GM19023 (cell line): ENCODE results near the gene RRP7A.
A peak's percentile ranks its signal among the peaks of the same experiment; 100 is the strongest.
"Not testable (repeated sequence)": the region's sequence is repeated elsewhere in the genome, so short reads cannot be mapped to it uniquely, and the experiment has no call there.

ENCODE experiments used
- ATAC-seq: cut with Tn5 transposase; IDR thresholded peaks from one replicate; pipeline ENCODE4 v1.9.1; 2021; ENCODE audit warnings: mild to moderate bottlenecking, moderate library complexity; ENCODE audit not compliant: unreplicated experiment

Gene RRP7A, protein sequence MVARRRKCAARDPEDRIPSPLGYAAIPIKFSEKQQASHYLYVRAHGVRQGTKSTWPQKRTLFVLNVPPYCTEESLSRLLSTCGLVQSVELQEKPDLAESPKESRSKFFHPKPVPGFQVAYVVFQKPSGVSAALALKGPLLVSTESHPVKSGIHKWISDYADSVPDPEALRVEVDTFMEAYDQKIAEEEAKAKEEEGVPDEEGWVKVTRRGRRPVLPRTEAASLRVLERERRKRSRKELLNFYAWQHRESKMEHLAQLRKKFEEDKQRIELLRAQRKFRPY

DNA sequence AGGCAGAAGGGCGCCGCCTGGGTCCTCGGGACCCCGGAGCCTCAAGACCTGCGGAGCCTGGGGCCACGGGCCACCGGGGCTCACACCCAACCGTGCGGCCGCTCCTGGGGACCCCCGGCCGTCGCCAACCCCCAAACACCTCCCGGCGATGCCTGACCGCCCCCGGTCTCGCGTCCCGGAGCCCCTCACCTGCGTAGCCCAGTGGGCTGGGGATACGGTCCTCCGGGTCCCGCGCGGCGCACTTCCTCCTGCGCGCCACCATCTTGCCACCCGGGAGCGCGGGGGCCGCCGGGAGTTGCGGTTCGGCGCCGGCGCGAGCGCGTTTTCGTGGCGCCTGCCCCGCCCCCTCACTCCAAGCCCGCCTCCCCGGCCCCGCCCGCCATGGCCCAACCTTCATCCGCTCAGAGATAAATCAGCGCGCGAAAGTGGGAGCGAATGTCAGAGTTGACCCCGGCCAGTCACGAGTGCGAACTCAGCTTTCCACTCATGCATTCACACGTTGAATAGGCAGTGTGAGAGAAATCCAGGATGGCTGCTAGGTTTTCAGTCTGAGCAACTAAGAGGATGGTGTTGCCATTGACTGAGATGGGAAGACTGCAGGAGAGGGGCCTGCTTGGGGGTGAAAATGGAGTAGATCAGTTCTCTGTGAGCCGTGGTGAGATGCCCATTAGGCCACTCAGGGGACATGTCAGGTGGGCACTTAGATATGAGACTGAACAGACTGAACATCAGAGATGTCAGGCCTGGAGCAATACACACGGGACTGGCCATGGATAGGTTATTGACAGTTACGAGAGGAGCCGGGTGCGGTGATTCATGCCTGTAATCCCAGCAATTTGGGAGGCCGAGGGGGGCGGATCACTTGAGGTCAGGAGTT is at the start of gene RRP7A:
Gene RRP7A, minus strand, starts transcription at position 272 of the 877 bp plus-strand sequence. Its CDS starts 10 bp downstream, at position 262.
- peak; percentile 82 for ATAC-seq

DNA sequence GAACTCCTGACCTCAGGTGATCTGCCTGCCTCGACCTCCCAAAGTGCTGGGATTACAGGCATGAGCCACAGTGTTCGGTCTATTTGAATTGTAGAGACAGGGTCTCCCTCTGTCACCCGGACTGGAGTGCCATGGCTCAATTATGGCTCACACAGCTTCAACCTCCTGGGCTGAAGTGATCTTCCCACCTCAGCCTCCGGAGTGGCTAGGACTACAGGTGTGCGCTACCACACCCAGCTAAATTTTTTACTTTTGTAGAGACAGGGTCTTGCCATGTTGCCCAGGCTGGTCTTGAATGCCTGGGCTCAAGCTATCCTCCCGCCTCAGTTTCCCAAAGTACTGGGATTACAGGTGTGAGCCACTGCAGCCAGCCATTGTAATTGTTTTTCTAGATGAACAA is 48.4 kb upstream of the RRP7A start:
- ATAC-seq: not testable (repeated sequence)

DNA sequence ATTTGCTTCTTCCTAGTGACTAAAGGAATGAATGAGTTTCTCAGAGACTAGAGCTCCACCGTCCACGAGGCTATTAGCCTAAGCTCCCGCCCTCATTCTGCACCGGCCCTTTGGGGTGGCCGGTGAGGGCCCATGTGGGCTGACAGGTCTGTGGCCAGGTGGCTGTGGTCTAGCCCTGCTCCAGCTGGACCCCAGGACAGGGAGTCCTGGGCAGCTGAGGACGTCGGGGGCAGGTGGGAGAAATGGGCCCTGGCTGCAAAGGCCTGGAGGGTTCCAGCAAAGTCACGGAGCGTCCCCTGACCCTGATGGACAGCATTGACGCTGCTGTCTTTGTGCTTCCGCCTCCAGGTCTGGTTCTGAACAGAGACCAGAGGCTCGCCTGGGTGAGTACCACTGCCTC is 46.4 kb upstream of the RRP7A start:
- no peak for ATAC-seq

DNA sequence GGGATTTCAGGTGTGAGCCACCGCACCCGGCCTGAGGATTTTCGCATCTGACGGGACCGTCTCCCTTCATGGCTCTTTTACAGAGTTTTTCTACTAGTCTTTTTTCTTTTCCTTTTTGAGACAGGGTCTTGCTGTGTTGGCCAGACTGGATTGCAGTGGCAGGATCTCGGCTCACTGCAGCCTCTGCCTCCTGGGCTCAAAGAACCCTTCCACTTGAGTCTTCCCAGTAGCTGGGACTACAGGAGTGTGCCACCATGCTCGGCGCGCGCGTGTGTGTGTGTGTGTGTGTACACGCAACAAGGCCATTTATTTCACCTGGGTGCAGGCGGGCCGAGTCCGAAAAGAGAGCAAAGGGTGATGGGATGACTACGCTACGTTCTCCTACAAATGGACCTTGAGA is 45.1 kb upstream of the RRP7A start:
- no peak for ATAC-seq

DNA sequence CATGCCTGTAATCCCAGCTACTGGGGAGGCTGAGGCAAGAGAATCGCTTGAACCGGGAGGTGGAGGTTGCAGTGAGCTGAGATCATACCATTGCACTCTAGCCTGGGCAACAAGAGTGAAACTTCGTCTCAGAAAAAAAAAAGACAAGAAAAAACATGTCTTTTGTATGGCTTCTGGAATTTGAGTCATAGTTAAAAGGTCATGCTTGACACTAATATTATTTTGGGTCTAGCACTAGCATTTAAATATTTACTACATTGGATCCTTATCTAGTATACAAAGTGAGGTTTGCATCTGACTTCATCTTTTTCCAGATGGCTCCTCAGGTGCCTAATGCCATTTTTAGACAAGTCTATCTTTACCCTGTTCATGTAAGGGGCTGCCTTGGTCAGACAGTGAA is 44.3 kb upstream of the RRP7A start:
- not testable (repeated sequence) for ATAC-seq

DNA sequence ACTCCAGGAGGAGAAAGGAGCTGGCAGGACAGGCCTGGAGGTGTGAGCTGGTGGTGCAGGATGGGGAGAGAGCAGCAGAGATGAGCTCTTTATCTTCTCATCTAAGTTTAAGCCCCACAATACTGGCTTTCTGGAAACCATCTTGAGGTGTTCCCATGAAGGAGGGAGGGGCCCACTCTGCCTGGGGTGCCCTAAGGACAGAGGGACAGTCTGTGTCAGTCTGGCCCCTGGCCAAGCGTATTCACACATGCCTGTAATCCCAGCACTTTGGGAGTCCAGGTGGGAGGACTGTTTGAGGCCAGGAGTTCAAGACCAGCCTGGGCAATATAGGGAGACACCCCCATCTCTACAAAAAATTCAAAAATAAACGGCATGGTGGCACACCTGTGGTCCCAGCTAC is 43.1 kb upstream of the RRP7A start:
- no peak for ATAC-seq

DNA sequence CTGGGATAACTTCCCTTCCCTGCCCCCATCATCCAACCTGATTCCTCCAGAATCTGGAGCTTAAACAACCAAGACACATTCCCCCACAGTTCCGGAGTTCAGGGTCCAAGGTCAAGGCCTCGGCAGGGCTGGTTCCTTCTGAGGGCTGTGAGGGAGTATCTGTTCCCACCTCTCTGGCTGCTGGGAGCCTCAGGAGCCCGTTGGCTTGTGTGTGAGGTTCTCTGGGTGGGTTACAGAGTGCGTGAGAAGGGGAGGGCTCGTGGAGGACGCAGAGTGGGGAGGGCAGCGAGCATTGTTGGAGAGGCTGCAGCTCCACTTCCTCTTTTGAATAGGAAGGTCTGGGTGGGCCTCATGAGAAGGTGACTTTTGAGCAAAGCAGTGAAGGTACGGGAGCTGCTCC is 42.7 kb upstream of the RRP7A start:
- ATAC-seq: no peak

DNA sequence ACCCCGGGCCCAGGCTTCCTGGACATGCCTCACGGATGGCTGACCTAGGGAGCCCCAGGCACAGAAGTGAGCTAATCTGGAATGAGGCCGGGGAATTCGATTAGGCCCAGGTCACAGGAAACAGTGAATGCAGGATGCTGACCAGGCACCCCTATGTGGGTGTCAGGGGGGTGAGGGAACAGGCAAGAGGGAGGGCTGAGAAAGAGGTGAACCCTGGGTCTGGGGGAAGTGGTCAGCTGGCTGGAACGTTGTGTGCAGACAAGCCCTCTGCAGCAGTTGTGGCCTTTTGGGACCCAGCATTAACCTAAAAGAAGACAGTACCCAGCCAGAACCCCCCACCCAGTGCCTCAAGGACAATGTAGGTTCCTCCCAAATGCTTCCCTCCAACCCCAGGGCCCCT is 42.3 kb upstream of the RRP7A start:
- ATAC-seq: no peak

DNA sequence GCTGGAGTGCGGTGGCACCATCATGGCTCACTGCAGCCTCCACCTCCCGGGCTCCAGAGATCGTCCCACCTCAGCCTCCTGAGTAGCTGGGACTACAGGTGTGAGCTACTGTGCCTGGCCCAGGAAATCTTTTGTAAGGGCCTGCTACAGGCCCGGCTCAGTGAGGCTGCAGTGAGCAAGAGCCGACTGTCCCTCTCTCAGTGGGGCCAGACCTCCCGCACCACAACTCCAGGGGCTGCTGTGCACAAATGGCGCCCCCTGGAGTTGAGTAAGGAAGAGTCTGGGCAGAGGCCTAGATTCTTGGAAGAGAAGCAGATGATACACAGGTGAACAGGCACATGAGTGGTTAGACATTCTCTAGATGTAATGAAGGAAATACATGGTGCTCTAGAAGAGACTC is 41.2 kb upstream of the RRP7A start:
- no peak for ATAC-seq

DNA sequence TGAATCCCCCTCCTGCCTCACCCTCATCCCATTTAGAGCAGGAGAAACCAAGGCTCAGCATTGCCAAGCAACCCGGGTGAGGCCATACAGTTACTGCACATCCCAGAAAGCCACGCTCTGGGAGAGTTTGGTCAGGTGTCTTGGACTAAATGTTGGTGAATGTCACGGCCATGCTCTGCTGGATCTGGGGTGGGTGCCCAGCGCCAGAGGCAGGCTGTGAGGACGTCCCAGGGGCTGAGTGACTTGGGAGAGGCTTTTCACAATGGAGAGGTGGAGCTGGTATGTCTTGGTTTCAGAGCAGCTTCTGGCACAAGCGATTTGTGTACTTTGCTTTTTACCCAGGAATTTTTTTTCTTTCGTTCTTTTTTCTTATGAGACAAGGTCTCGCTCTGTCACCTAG is 40.8 kb upstream of the RRP7A start:
- ATAC-seq: no peak

DNA sequence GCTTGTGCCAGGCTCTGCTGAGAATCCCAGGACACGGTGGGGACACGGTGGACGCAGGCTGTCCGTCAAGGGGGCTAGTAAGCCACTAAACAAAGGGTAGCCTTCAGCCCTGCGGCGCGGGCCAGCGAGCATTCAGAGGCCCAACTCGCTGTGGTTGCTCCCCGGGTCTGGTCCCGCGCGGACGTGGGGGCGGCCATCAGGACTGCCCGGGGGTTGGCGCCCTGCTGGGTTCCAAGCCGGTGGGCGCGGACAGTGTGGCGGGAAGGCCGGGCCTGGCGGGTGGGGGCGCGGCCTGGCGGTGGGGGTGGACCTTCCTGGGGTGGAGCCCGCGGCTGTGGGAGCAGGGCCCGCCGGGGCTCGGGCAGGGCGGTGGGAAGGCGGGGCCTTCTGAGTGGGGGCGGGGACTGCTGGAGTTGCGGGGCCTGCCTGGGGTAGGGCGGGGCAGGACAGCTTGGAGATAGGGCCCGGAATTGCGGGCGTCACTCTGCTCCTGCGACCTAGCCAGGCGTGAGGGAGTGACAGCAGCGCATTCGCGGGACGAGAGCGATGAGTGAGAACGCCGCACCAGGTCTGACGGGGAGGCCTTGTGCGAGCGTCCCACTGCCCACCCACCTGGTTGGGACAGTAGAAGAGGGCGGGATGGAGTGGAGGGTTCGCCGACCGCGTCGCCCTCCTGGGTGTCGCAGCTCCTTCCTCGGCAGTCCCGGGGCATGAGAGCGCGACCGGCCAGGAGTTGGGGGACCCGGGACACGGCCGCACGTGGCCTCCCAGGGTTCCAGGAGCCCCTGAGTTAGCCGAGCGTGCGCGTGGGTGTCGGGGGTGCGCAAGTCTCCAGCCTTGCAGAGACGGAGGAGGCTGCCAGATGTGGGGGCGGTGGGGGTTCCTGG is 34.1 kb upstream of the RRP7A start, which contains the start of gene SERHL2:
Gene SERHL2, plus strand, starts transcription at position 482 of the 887 bp plus-strand sequence. Its CDS starts 65 bp downstream, at position 547.
- ATAC-seq: no peak

DNA sequence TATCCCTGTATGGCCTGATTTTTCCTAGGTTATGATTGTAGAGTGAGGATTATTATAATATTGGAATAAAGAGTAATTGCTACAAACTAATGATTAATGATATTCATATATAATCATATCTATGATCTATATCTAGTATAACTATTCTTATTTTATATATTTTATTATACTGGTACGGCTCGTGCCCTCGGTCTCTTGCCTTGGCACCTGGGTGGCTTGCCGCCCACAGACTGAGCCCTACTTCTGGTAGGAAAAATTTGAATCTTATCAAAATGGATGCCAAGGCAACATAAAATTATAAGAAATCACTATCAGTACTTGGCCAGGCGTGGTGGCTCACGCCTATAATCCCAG is 32.7 kb upstream of the RRP7A start:
- ATAC-seq: not testable (repeated sequence)

DNA sequence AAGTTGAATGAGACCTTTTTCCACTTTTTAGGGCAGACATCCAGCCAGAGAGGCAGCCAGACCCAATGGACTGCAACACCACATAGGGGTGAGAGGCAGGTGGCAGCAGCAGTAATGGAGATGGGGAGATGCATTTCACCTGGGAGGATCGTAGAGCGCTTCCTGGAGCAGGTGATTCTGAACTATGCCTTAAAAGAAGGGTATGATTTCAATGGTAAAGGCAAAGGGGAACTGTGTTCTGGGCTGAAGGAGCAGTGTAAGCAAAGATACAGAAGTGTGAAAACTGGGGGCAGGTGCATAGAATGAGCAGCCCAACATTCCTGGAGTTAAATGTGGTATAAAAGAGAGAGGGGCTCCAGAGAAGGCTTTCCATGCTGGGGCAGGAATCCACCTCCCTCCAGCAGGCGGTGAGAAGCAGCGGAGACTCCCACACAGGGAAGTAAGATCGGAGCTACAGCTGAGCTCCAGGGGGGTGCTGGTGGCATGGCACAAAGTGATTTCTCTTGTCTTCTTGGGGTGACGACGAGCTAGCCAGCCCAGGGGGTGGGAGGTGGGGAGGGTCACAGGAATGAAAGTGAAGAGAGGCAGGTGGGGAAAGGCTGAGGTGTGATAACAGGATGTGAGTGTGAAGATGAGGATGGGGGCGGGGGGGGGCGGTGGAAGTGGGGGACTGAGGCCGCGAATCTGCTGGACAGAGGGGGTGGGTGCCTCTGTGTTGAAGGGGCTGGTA is 29.9 kb upstream of the RRP7A start:
- no peak for ATAC-seq

DNA sequence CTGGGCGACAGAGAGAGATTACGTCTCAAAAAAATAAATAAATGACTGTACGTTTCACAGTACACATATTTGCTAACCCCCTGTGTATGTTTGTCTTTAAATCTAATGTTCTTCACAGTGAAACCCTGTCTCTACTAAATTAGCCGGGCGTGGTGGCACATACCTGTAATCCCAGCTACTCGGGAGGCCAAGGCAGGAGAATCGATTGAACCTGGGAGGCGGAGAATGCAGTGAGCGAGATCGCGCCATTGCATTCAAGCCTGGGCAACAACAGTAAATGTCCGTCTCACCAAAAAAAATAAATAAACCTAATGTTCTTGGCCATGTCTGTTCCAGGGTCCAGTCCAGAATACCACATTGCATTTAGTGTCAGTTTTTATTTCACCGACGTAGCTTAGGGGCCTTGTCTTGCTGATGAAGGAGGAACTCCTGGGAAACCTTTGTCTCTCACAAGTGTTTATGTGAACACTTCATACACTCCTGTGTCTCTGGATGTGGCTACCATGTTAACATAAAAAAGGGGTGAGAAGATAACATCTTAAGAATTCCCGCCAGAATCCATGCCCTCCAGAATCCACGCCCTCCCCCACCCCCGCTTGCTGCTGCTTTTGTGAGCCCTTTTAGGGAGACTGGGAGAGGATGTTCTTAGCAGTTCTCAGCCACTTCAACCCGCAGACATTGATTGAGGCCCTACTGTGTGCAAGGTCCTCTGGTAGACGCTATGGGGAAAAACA is 29.2 kb upstream of the RRP7A start:
- ATAC-seq: no peak

DNA sequence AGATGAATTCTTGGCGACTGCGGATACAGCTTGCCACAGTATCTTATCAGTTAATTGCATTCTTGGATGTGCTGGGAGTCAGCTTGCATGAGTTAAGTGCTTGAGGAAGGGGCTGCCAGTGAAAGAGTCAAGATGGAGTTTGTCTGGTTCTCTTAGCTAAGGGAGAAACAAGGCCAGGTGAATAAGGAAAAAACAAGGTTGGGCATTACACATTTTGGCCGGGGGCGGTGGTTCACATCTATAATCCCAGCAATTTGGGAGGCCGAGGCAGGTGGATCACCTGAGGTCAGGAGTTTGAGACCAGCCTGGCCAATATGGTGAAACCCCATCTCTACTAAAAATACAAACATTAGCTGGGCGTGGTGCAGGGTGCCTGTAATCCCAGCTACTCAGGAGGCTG is 28.5 kb upstream of the RRP7A start:
- ATAC-seq: not testable (repeated sequence)

DNA sequence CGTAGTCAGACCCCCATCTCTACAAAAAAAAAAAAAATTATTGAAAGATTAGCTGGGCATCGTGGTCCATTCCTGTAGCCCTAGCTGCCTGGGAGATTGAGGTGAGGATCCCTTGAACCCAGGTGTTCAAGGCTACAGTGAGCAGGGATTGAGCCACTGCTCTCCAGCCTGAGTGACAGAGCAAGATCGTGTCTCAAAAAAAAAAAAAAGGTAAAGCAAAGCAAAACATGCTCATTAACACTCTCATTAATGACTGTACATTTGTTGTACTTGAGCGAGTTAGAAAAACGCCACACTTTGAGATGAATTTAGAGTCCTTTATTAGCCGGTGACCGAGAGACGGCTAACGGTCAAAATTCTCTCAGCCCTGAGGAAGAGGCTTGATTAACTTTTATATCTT is 28.0 kb upstream of the RRP7A start:
- ATAC-seq: no peak

DNA sequence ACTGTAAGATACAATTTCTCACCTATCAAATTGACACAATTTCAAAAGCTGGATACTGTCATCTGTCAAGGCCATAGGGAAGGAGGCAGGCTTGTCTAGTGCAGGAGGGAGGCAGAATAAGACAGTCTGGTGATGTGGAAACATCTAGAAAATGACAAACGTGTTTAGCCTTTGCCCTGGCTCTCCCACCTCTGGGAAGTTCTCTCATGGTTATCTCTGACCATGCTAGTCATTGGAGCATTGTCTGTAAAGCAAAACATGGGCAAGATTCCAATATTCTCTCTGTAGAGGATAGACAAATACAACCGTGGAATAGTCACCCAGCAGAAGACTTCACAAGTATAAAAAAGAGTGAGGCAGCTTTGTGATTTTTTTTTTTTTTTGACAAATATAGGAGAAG is 25.1 kb upstream of the RRP7A start:
- ATAC-seq: no peak

DNA sequence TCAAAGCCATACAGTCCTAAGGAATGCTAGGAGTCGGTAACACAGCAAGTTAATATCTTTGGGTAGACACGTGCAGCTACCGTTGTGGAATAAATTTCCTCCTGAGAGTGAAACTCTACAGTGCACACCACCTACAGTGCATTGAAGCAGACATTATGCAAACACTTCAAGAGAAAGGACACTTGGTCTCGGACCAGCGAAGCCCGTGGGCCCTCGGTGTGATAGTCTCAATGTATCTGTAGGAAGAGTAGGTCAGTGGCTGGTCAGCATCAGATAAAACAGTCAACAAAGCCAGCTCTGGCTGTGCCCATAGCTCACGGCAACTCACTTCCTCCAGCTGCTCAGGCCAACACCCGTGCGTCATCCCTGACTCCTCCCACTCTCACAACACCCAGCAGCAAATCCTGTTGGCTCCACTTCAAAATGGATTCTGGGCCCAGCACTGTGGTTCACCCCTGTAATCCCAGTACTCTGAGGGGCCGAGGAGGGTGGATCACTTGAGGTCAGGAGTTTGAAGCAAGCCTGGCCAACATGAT is 19.7 kb upstream of the RRP7A start:
- ATAC-seq: peak; percentile 50

DNA sequence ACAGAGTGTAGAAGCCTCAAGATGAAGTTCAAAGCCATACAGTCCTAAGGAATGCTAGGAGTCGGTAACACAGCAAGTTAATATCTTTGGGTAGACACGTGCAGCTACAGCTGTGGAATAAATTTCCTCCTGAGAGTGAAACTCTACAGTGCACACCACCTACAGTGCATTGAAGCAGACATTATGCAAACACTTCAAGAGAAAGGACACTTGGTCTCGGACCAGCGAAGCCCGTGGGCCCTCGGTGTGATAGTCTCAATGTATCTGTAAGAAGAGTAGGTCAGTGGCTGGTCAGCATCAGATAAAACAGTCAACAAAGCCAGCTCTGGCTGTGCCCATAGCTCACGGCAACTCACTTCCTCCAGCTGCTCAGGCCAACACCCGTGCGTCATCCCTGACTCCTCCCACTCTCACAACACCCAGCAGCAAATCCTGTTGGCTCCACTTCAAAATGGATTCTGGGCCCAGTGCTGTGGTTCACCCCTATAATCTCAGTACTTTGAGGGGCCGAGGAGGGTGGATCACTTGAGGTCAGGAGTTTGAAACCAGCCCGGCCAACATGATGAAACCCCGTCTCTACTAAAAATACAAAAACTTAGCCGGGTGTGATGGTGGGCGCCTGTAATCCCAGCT is 17.7 kb upstream of the RRP7A start:
- ATAC-seq: not testable (repeated sequence)
